Uterus (tissue), 4 donors: ENCODE results near the gene SPINK2. TPM values are rescaled to one million over a fixed set of nuclear protein-coding genes. Genes with fewer than 3 reads are reported as not detected.

Source experiments
- DNase-seq, 2 donors: peaks; one replicate each; pipeline ENCODE4 v3.0.0-alpha.2; 2019 to 2020
- H3K27ac ChIP-seq, 2 donors: fragments of 200-600 bp; sonication (generic); 1 replicate in 1 of 2; 2 replicates in 1 of 2; pipeline ENCODE4 v1.5.1; 2016 to 2018
- H3K27me3 ChIP-seq, 2 donors: fragments of 200-600 bp; sonication (generic); one replicate each; pipeline ENCODE4 v1.5.1; 2018 to 2019; ENCODE audit warnings: control low read depth in 1 of 2
- H3K36me3 ChIP-seq, 2 donors: fragments of 200-600 bp; sonication (generic); one replicate each; pipeline ENCODE4 v1.5.1; 2019; ENCODE audit warnings: control low read depth in 1 of 2
- H3K4me1 ChIP-seq, 2 donors: fragments of 200-600 bp; sonication (generic); one replicate each; pipeline ENCODE4 v1.5.1; 2018 to 2019; ENCODE audit warnings: control low read depth in 1 of 2
- H3K4me3 ChIP-seq, 2 donors: fragments of 200-600 bp; sonication (generic); 1 replicate in 1 of 2; 2 replicates in 1 of 2; pipeline ENCODE4 v1.5.1; 2018 to 2019; ENCODE audit warnings: mild to moderate bottlenecking in 1 of 2
- H3K9me3 ChIP-seq, 2 donors: fragments of 200-600 bp; sonication (generic); one replicate each; pipeline ENCODE4 v1.5.1; 2019; ENCODE audit warnings: control low read depth in 1 of 2
- CTCF ChIP-seq, 4 experiments: fragments of 200-600 bp in 2 of 4; fragments of 450-650 bp in 2 of 4; sonication (generic) in 2 of 4; IDR thresholded peaks; one replicate each; pipeline ENCODE4 v1.5.1; 2016 to 2019; ENCODE audit warnings: antibody characterized with exemption in 4 of 4, mild to moderate bottlenecking in 2 of 4, moderate library complexity in 1 of 4
- POLR2A ChIP-seq, 2 donors: fragments of 450-650 bp; IDR thresholded peaks; one replicate each; pipeline ENCODE4 v1.6.1; 2016; ENCODE audit warnings: antibody characterized with exemption in 2 of 2, mild to moderate bottlenecking in 1 of 2, moderate library complexity in 1 of 2
- intact Hi-C: fragments of 100-400 bp; cut with DNase I; formaldehyde crosslinking; loops from one replicate; pipeline ENCODE4 v1.15.1; 2023; ENCODE audit warnings: low total_unique reads
- total RNA-seq, 4 donors: library from RNA; depleted of rRNA in 3 of 4; stranded (reverse); fragments of >200 nt in 3 of 4; gene quantifications; one replicate each; pipeline versions ENCODE4 v1.1.0 to v1.2.4, GENCODE V29; 2014 to 2023
- donor health status: DM: yes; HTN: yes; CAD: no.

SPINK2 gene
- total RNA-seq, 4 donors from 2014 or later: not detected

DNA sequence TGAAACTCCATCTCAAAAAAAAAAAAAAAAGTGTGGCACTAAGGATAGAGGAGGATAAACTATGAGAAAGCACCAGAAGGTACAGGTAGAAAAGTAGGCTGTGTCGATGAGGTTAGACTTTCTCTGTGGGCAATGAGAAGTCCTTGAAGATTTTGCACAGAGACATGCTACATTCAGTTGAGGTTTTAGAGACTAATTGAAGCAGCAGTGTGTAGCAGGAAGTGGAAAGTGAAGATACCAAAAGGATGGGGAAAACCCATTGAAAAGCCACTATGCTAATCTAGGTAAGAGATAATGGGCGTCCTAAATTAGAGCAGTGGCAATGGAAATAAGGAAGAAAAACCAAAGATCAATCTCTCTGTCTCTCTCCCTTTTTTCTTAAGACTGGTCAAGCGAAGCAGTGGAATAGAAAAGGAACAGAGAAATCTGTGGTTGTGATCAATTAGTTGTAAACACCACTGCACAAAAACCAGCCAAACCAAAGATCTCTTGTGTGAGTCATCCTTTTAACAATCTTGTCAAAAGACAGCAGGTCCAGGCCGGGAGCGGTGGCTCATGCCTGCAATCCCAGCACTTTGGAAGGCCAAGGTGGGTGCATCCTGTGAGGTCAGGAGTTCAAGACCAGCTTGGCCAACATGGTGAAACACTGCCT is 3.5 kb downstream of the SPINK2 start:
- H3K4me3 ChIP-seq: no peak overlapping the region
- H3K36me3 ChIP-seq: no peaks in the 10 kb centered on the region
- DNase-seq: no peak
- no peaks in the 10 kb centered on the region for H3K9me3 ChIP-seq
- H3K27ac ChIP-seq: no peak overlapping the region
- H3K27me3 ChIP-seq: peaks cover 0 to 9% of the 10 kb centered on the region in 2 donors
- intact Hi-C loops: no loop called here
- H3K4me1 ChIP-seq: no peaks in the 10 kb centered on the region
- no peak for TF ChIP-seq CTCF (IDR thresholded peaks at IDR 0.05)
- no peak for TF ChIP-seq POLR2A (IDR thresholded peaks at IDR 0.05)

GRCh38 chr4:56806666-56807065 is 14.8 kb downstream of the SPINK2 start:
- no peak overlapping the region for H3K27ac ChIP-seq
- H3K27me3 ChIP-seq: no peaks in the 10 kb centered on the region
- TF ChIP-seq CTCF (IDR thresholded peaks at IDR 0.05): no peak
- no peaks in the 10 kb centered on the region for H3K4me1 ChIP-seq
- intact Hi-C loops: no loop called here
- no peaks in the 10 kb centered on the region for H3K9me3 ChIP-seq
- no peaks in the 10 kb centered on the region for H3K36me3 ChIP-seq
- no peak overlapping the region for H3K4me3 ChIP-seq
- no peak for DNase-seq

GRCh38 chr4:56804551-56804950 is 16.9 kb downstream of the SPINK2 start:
- no peak overlapping the region for H3K4me3 ChIP-seq
- no peak for TF ChIP-seq POLR2A (IDR thresholded peaks at IDR 0.05)
- no peaks in the 10 kb centered on the region for H3K4me1 ChIP-seq
- no peak for DNase-seq
- no peak overlapping the region for H3K27ac ChIP-seq
- intact Hi-C loops: no loop called here
- H3K36me3 ChIP-seq: no peaks in the 10 kb centered on the region
- no peaks in the 10 kb centered on the region for H3K9me3 ChIP-seq
- no peaks in the 10 kb centered on the region for H3K27me3 ChIP-seq

DNA sequence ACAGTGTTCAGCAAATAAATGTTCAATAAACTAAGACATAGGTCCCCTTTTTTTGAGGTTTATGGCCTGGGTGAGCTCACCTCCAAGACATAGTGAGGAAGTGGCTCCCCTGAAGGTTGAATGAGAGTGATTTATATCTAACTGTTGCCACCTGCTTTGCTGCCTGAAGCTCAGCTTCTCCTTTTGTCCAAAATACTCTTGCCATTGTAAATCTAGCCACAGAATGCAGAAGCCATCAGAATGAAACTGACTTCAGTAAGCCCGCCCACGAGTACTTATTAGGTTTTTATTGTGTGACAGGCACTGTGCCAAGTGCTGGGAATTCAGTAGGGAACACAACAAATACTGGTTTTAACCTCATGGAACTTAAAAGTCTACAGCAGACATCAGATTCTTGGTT is 18.0 kb downstream of the SPINK2 start:
- TF ChIP-seq CTCF (IDR thresholded peaks at IDR 0.05) (no peak), POLR2A (IDR thresholded peaks at IDR 0.05) (no peak)
- Histone ChIP-seq H3K27ac (no peak overlapping the region), H3K4me1 (no peaks in the 10 kb centered on the region), H3K36me3 (no peaks in the 10 kb centered on the region), H3K27me3 (no peaks in the 10 kb centered on the region), H3K9me3 (no peaks in the 10 kb centered on the region), H3K4me3 (no peak overlapping the region)
- intact Hi-C loops: no loop called here
- DNase-seq: no peak

DNA sequence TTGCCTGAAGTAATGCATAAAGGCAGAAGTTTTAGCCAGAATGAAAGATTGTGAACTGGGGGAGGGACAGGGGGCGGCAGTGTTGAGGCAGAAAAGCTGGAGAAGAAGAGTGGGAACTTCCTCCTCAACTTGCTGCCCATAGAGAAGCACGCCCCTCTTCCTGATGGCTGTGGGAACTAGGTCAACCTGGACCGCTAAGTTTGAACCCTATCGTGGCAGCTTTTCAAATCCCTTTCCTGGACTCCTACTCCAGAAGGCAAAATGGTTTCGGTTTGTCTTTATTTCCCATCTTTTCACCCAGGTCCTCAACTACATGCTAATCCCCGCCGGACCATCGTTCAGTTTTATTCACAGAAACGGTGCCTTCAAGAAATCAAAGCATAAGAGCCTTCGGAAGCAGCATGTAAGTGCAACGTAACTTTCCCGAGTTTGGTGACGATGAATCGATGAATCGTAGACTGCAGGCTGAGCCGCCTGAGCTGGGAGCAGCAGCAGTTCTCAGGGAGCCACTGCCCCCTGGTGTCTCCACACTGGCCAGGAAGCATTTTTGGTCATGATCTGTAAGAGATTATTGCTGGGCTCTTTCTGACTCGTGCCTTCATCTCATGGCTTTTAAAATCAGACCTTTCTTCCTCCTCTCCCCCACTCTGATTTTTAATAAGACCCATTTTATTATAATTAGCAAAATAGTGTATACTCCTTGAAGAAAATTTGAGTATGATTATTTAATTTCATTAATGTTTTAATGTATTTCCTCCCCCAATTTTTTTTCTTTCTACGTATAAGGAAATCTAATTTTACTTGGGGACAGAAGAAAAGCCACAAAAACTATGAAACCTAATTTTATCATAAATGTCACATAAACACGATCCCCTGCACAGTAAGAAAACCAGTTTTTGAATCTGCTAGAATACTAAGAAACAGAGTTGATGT is 21.4 kb downstream of the SPINK2 start:
- H3K9me3 ChIP-seq: no peaks in the 10 kb centered on the region
- peak overlapping the region; percentile 41 to 46 for H3K4me3 ChIP-seq
- intact Hi-C loops: no loop called here
- H3K36me3 ChIP-seq: no peaks in the 10 kb centered on the region
- no peaks in the 10 kb centered on the region for H3K27me3 ChIP-seq
- peak; percentile 80 to 84 for DNase-seq
- peak overlapping the region; percentile 76 to 88 for H3K27ac ChIP-seq
- peak; percentile 83 to 93 (median 88) for TF ChIP-seq CTCF (IDR thresholded peaks at IDR 0.05)
- TF ChIP-seq POLR2A (IDR thresholded peaks at IDR 0.05): no peak
- H3K4me1 ChIP-seq: no peaks in the 10 kb centered on the region
